Measurements from ENCODE around the gene DES. TPM values are rescaled to one million over a fixed set of nuclear protein-coding genes. Genes with fewer than 3 reads are reported as not detected.

DES gene
- total RNA-seq, 1 donor from 2014 or later, result not detected

GRCh38 chr2:219464286-219465032 is 46.3 kb downstream of the DES start:
- TF ChIP-seq, protein P1, sequence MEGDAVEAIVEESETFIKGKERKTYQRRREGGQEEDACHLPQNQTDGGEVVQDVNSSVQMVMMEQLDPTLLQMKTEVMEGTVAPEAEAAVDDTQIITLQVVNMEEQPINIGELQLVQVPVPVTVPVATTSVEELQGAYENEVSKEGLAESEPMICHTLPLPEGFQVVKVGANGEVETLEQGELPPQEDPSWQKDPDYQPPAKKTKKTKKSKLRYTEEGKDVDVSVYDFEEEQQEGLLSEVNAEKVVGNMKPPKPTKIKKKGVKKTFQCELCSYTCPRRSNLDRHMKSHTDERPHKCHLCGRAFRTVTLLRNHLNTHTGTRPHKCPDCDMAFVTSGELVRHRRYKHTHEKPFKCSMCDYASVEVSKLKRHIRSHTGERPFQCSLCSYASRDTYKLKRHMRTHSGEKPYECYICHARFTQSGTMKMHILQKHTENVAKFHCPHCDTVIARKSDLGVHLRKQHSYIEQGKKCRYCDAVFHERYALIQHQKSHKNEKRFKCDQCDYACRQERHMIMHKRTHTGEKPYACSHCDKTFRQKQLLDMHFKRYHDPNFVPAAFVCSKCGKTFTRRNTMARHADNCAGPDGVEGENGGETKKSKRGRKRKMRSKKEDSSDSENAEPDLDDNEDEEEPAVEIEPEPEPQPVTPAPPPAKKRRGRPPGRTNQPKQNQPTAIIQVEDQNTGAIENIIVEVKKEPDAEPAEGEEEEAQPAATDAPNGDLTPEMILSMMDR (IDR thresholded peaks at IDR 0.05; ENCODE audit: insufficient read depth, low read length, severe bottlenecking), result no peak
- H3K27me3 ChIP-seq (ENCODE audit: control insufficient read depth, insufficient read depth, low read length), result no peaks in the 10 kb centered on the region
- DNase-seq (ENCODE audit: low read depth), result no peak
- no peak for FAIRE-seq
- no peak overlapping the region for H3K4me3 ChIP-seq (ENCODE audit: low read depth, low read length)
- H3K36me3 ChIP-seq (ENCODE audit: control insufficient read depth, insufficient read depth, low read length), result peaks cover 1% of the 10 kb centered on the region

- TF ChIP-seq, protein P1 (IDR thresholded peaks at IDR 0.05; ENCODE audit: insufficient read depth, low read length, severe bottlenecking), result no peak
- peak; percentile 62 for FAIRE-seq
- no peak overlapping the region for H3K4me3 ChIP-seq (ENCODE audit: low read depth, low read length)
- DNase-seq (ENCODE audit: low read depth), result no peak
- no peaks in the 10 kb centered on the region for H3K27me3 ChIP-seq (ENCODE audit: control insufficient read depth, insufficient read depth, low read length)
- peaks cover 1% of the 10 kb centered on the region for H3K36me3 ChIP-seq (ENCODE audit: control insufficient read depth, insufficient read depth, low read length)
These were observed 47.7 kb downstream of the DES start for GRCh38 chr2:219465659-219466561.

GRCh38 chr2:219466816-219467735 is 48.9 kb downstream of the DES start:
- Histone ChIP-seq H3K36me3 (ENCODE audit: control insufficient read depth, insufficient read depth, low read length) (no peaks in the 10 kb centered on the region), H3K4me3 (ENCODE audit: low read depth, low read length) (no peak overlapping the region), H3K27me3 (ENCODE audit: control insufficient read depth, insufficient read depth, low read length) (no peaks in the 10 kb centered on the region)
- DNase-seq (ENCODE audit: low read depth) (peak; percentile 77), FAIRE-seq (no peak)
- TF ChIP-seq, protein P1 (IDR thresholded peaks at IDR 0.05; ENCODE audit: insufficient read depth, low read length, severe bottlenecking), result no peak

DNA sequence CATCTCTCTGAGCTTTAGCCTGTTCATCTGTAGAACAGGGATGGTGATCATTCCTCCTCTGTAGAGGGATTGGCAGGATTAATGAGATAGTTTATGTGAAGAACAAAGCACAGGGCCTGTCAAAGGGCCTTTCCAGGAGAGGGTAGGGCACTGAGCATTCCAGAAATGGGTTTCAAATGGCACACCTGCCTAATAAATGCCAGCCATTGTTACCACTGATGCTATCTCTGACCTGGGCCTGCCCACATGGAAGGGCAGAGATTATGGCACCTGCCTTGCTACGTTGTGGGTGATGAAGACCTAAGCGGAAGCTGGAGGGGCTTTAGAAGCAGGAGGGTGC is 49.5 kb downstream of the DES start:
- H3K4me3 ChIP-seq (ENCODE audit: low read depth, low read length), result no peak overlapping the region
- no peak for FAIRE-seq
- no peak for DNase-seq (ENCODE audit: low read depth)

More for the DNA sequence above, 49.5 kb downstream of the DES start:
- H3K27me3 ChIP-seq (ENCODE audit: control insufficient read depth, insufficient read depth, low read length), result no peaks in the 10 kb centered on the region
- H3K36me3 ChIP-seq (ENCODE audit: control insufficient read depth, insufficient read depth, low read length), result no peaks in the 10 kb centered on the region
- TF ChIP-seq, protein P1 (IDR thresholded peaks at IDR 0.05; ENCODE audit: insufficient read depth, low read length, severe bottlenecking), result no peak
